ENCODE results near the gene FXYD6.
"Not testable (repeated sequence)": the region's sequence is repeated elsewhere in the genome, so short reads cannot be mapped to it uniquely, and the experiment has no call there.

The FXYD6 gene

DNA sequence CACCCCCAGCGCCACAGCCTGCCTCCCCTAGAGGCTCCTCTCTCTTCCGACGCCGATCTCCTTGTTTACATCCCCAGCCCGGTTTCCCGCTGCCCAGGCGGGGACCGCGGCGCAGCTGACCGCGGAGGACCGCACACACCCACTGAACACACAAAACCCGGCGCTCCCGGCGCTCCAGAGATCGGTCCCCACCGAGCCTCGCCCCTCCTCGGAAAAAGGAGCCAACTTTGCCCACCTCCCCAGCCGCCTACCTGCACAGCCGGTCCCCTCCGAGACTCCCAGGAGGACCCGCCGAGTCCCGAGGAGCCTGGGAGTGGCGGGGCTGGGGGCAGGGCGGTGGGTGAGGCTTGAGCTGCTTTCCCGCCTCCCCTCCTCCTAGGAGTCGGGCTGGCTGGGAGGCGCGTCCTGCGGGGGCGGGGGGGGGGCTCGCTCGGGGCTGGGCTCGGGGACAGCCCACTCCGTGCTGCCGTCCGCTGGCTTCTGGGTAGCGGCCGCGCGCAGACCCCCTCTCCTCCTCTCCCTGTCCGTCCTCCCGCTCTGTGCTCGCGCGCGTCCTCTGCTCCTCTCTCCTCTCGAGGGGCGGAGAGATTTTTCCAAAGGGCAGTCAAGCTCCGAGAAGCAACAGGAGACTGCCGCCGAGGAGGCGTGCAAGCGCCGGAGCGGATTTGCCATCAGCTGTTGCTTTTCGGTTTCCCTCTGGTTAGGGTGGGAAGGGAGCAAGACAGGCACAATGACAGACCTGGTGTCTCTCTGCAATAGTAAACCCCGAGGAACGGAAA is at the start of gene FXYD6:
Gene FXYD6, minus strand, starts transcription at position 318 of the 779 bp plus-strand sequence. CDS start 33,882 bp downstream, outside the sequence.
- DNase-seq (ENCODE audit: extremely low read depth in 1 of 2, low read depth in 1 of 2), result no peak

GRCh38 chr11:117926166-117926565 is 49.7 kb upstream of the FXYD6 start:
- DNase-seq (ENCODE audit: extremely low read depth in 1 of 2, low read depth in 1 of 2), result not testable (repeated sequence)

DNA sequence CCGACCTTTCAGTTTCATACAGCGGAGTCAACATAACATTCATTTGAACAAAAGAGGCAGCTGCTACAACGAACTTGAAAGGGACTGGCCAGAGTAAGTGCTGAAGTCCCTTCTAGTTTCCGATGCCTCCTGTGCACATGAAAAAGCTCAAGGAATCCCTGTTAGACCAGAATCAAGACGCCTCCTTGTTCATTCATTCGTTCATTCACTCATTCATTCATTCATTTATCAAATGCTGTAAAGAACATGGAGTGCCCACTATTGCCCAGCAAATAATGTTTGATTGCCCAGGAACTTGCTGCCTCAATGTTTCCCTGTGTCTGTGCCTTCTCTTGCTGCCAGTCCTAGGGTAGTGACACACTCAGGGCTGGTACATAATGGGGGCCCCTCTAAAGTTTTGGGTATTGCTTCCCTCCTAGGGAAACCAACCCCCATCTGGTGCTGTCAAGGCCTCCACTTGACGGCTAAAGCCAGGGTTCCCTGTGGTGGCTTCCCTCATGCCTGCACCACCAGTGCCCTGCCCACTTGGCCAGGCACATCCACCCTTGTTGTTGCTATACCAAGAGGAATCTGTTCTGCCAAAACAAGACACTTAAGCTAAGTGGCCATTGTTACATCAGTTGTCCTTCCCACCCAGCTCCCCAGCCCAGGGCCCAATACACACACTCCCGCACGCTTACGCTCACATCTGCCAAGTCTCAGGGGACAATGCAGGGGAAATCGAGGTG is 48.9 kb upstream of the FXYD6 start:
- no peak for DNase-seq (ENCODE audit: extremely low read depth in 1 of 2, low read depth in 1 of 2)

DNA sequence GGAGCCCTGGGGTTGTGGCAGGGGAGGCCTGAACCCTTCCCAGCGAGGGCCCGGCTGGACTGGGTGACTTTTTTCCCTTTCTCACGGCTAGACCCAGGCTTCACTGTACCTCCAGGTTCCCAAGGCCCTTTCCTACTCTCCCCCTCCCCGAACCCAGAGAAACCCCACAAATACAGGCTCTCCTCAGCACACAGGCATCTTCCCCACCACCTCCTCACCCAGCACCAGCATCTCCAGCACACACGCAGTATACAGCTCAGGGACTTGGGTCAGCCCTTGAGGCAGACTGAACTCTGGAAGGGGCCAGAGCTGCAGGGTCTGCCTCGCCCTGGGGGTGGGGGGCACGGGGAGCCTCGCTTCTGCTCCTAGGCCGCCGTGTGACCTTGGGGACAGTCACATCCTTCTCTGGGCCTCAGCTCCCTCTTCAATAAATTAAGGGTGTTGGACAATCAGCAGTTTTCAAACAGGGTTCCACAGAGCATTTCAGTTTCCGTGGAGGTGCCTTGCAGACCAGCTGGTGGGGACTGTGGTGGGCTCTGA is 48.2 kb upstream of the FXYD6 start:
- no peak for DNase-seq (ENCODE audit: extremely low read depth in 1 of 2, low read depth in 1 of 2)

- no peak for DNase-seq (ENCODE audit: extremely low read depth in 1 of 2, low read depth in 1 of 2)
Observed at GRCh38 chr11:117923773-117924172, 47.3 kb upstream of the FXYD6 start.

DNA sequence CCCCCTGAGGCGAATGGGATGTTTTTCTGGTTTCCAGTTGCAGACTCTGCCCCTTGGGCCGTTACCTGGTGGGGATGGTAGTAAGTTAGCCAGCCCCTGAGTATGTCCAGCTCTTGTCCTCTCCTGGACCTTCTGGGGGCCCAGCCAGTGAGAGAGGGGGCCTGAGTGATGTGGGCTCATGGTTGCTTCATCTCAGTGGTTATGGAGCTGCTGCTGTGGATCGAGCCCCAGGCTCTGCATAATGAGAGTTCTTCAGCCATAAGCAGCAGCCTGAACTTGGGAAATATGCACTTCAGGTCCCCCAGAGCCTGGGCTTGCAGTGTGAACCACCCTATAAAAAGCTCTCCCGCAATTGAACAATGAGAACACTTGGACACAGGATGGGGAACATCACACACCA is 46.8 kb upstream of the FXYD6 start:
- no peak for DNase-seq (ENCODE audit: extremely low read depth in 1 of 2, low read depth in 1 of 2)

- no peak for DNase-seq (ENCODE audit: extremely low read depth in 1 of 2, low read depth in 1 of 2)
Observed at GRCh38 chr11:117921893-117922292, 45.4 kb upstream of the FXYD6 start.

GRCh38 chr11:117921456-117921855 is 45.0 kb upstream of the FXYD6 start:
- DNase-seq (ENCODE audit: extremely low read depth in 1 of 2, low read depth in 1 of 2), result no peak

DNA sequence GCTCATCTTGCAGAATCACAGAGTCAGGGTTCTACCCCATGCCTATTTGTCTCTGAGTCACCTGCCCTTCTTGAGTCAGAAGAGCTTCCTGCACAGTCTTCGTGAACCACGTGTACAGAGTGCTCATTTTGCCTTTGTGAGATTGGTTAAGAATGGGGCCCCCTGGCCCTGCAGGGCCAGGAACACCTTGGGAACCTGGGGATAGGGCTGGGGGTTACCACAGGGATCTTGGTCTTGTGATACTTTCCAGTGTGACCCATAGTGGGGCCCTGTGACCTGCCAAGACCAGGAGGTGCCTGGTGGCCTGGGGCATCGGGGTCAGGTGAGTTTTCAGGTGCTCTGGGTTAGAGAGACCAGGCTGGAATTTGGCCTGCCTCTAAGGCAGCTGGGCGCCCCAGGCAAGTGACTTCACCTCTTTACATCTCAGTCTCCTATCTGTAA is 43.3 kb upstream of the FXYD6 start:
- no peak for DNase-seq (ENCODE audit: extremely low read depth in 1 of 2, low read depth in 1 of 2)

DNA sequence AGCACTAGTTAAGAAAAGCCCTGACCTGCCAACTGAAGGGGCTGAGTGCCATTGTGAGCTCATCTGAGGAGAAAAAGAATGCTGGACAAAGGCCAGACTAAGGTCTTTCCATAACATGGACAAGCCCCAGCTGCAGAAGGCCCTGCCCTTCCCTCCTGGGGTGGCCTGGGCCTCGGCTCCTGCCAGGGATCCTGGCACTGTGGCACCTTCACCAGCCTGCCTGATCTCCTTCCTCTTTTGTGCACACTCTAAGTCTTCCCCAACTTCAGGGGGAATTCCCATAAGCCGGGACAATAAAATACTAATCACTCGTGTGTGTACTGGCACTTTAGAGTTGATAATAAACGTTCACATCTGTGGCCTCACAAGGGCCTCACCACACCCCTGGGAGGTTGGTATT is 42.9 kb upstream of the FXYD6 start:
- no peak for DNase-seq (ENCODE audit: extremely low read depth in 1 of 2, low read depth in 1 of 2)

DNA sequence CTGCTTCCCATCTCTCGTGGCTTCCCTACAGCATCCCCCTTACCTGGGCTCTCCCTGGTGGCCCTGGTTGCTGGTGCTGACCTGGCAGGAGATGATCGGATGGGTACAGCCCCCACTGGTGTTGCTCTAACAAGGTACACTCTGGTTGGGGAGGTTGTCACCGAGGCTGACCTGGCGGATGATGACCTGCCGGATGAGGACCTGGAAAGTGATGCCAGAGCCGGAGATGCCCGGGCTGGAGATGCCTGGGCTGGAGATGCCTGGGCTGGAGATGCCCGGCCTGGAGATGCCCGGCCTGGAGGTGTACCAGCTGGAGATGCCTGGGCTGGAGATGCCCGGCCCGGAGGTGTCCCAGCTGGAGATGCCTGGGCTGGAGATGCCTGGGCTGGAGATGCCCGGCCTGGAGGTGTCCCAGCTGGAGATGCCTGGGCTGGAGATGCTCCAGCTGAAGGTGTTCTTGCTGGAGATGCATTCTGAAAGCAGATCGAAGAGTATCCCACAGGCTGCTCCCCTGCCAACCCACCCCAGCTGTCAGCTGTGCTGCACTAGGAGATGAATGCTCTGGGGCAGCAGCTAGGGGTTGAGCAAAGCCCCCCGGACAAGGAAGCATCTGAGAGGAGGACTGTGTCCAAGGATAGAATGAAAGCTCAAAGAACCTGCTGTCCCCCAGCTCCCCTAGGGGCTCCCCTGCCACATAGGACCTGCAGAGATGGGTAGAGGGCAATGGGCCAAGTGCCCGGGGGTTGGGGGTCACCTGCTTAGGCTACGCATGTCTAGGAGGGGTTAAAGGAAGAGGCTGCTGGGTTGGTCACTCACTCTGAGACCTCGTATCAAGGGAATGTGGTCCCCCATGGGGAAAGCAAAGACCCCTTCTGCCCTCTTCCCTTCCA is 42.2 kb upstream of the FXYD6 start:
- DNase-seq (ENCODE audit: extremely low read depth in 1 of 2, low read depth in 1 of 2), result no peak

GRCh38 chr11:117917591-117918151 is 41.2 kb upstream of the FXYD6 start:
- no peak for DNase-seq (ENCODE audit: extremely low read depth in 1 of 2, low read depth in 1 of 2)

DNA sequence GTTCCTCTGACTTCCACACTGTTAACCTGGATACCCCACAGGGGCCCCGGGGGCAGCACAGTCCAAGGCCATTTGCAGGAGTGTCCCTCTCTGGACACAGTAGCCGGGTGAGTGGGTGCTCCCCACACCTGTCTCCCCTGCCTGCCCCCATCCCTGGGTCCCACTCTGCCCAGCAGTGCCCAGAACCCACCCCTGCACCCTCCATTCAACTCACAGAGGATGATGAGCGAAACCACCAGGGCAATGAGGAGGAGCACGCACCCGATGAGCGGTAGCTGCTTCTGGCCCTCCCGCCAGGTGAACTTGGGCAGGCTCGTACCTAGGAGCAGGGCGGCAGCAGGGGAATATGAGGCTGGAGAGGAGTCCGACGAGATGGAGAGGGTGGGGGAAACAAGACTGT is 40.5 kb upstream of the FXYD6 start:
- DNase-seq (ENCODE audit: extremely low read depth in 1 of 2, low read depth in 1 of 2), result no peak

GRCh38 chr11:117915672-117916235 is 39.3 kb upstream of the FXYD6 start:
- no peak for DNase-seq (ENCODE audit: extremely low read depth in 1 of 2, low read depth in 1 of 2)

DNA sequence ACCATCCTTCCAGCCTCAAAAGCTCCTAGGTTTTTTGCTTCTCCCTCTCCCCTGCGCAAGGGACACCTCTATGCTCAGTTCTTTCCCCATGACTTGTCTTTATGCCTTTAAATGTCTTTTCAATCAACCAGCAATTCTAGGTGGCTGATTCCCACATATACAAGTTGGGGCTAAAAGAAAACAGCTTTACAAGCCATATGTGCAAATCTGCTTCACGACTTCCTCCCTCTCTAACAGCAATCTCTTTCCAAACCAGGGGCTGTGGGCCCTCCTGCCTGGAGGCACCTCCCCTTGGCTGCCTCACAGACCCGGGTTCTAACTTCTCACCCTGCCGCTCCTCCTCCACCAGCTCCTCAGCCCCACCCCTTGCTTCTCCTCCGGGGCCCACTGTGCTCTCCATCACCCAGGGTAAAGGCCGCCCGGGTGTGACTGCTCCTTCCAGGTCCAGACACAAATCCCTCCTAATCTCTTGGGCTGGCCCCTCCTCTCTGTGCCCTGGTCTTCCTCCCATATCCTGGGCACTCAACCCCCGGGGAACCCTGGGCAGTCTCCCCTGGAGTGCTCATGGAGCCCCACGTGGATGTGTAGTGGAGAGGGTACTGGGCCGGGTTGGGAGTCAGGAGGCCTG is 38.6 kb upstream of the FXYD6 start:
- no peak for DNase-seq (ENCODE audit: extremely low read depth in 1 of 2, low read depth in 1 of 2)

GRCh38 chr11:117914398-117914761 is 37.9 kb upstream of the FXYD6 start:
- DNase-seq (ENCODE audit: extremely low read depth in 1 of 2, low read depth in 1 of 2), result no peak

DNA sequence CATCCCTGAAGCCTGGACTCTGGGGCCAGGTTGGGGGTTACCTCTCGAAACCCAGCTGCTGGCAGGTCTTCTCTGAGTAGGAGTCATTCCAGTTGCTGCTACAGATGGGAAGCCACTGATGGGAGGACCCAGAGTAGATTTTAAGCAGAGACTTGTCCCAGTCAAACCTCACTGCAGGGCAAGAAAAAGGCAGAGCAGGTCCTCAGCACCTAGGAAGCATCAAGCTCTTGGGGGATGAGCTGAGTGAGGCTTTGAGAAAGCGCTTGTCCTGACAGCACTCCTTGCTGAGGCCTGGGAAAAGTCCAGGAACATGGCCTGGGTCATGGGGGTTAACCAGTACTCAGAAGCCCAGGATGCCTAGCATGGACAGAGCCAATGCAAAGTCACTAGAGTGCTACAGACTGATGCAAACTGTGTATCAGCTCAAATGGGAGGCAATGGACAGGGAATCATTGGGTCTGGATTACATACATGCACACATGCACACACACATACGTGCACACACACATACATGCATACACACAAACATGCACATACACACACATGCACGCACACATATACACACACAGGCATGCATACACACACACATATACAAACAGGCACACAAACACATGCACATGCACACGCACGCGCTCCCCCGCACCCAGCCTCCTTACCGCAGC is 37.4 kb upstream of the FXYD6 start:
- no peak for DNase-seq (ENCODE audit: extremely low read depth in 1 of 2, low read depth in 1 of 2)

DNA sequence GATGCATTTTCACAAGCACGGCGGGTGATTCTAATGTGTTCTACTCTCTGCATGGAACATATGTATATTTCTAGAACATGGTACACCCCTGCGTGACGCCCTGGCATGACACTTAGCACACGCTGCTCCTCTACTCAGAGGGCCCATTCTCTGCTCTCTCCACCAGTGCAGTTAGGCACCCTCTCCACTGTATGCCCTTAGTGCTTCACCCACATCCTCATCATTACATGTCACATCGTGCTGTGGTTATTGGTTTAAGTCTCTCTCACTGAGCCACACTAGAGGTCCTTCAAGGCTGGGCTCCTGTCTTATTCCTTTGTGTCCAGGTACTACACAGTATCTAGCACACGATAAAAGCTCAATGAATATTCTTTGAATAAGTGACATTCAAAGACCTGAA is 36.0 kb upstream of the FXYD6 start:
- no peak for DNase-seq (ENCODE audit: extremely low read depth in 1 of 2, low read depth in 1 of 2)

DNA sequence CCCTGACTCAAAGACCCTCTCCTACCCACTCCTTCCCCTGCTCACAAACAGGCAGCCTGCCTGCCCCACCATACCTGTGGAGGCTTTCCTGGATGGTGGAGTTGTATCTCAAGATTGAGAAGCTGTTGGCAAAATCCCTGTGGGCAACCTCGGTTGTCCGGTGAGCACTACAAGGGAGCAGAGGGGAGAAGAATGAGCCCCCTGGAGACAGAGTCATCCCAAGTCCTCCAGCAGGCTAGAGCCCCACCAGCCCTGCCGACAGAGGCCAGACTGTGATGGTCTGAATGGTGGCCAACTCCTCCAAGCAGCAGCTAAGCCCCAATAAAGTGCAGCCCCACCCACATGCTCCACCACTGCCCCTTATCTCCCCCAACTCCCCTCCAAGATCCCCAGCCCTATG is 35.2 kb upstream of the FXYD6 start:
- no peak for DNase-seq (ENCODE audit: extremely low read depth in 1 of 2, low read depth in 1 of 2)
